Measurements from ENCODE around the gene SETD1B. TPM values are rescaled to one million over a fixed set of nuclear protein-coding genes. Genes with fewer than 3 reads are reported as not detected.
"Not testable (repeated sequence)": the region's sequence is repeated elsewhere in the genome, so short reads cannot be mapped to it uniquely, and the experiment has no call there.

SETD1B gene
- polyA plus RNA-seq, 1 donor: 15.4 TPM

- no peak for DNase-seq
Measured at GRCh38 chr12:121779422-121779895, 24.4 kb upstream of the SETD1B start.

- no peak for DNase-seq
Measured at GRCh38 chr12:121780429-121780828, 23.4 kb upstream of the SETD1B start.

- DNase-seq: no peak
Measured at GRCh38 chr12:121781484-121781997, 22.3 kb upstream of the SETD1B start.

- DNase-seq: no peak
Measured at GRCh38 chr12:121781998-121782979, 21.5 kb upstream of the SETD1B start.

GRCh38 chr12:121783766-121784165, 20.0 kb upstream of the SETD1B start:
- DNase-seq: no peak

GRCh38 chr12:121784460-121784859, 19.3 kb upstream of the SETD1B start:
- DNase-seq: no peak

GRCh38 chr12:121786440-121786825, 17.4 kb upstream of the SETD1B start:
- DNase-seq: no peak

- DNase-seq: no peak
Measured at GRCh38 chr12:121787063-121788025, 16.5 kb upstream of the SETD1B start.

- DNase-seq: no peak
Measured at GRCh38 chr12:121788176-121788818, 15.5 kb upstream of the SETD1B start.

- no peak for DNase-seq
Measured at GRCh38 chr12:121789233-121789781, 14.5 kb upstream of the SETD1B start.

GRCh38 chr12:121789800-121790728, 13.7 kb upstream of the SETD1B start:
- DNase-seq: no peak

GRCh38 chr12:121790785-121791184, 13.0 kb upstream of the SETD1B start:
- not testable (repeated sequence) for DNase-seq

- DNase-seq: no peak
Measured at GRCh38 chr12:121791671-121792551, 11.9 kb upstream of the SETD1B start.

- DNase-seq: no peak
Measured at GRCh38 chr12:121792607-121793439, 11.0 kb upstream of the SETD1B start.

GRCh38 chr12:121793440-121793837, 10.4 kb upstream of the SETD1B start, which contains the start of gene RHOF:
TSS of gene RHOF (minus strand) at chr12:121793688. CDS start at chr12:121793633, 55 bp downstream.
- DNase-seq: no peak

GRCh38 chr12:121793838-121794533, 9.8 kb upstream of the SETD1B start:
- DNase-seq: peak; percentile 85

- DNase-seq: no peak
Measured at GRCh38 chr12:121794534-121795033, 9.2 kb upstream of the SETD1B start.

Measured in left kidney (tissue), 2 donors.